NCI-H1417 (cell line): ENCODE measurements around the gene RHBDF2.

ENCODE experiments used
- DNase-seq, 3 experiments: peaks; one replicate each; lab custom pipeline; 2025; lab: John Stamatoyannopoulos, UW

RHBDF2 gene

DNA sequence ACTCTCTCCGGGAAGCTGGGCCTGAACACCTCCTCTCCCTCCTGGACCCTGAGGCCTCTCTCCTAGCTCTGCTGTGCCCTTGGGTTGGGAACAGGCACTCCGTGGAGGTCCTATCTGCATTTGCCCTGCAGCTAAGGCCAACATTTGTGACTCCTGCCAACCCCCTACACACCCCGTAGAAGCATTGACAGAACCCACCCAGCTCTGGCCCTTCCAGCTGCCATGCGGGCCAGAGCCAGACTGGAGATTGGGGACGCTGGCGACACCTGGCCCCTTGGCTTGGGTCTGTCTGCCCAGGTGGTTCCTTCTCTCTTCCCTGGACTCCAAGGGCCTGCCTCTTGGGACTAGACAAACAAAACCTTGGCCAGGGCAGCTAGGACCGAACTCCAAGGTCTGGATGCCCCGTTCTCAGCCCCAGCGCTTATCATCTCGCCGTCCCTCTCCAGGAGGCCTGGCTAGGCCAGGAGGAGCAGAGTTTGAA is 644 bp upstream of the RHBDF2 start:
- DNase-seq, result no peak

DNA sequence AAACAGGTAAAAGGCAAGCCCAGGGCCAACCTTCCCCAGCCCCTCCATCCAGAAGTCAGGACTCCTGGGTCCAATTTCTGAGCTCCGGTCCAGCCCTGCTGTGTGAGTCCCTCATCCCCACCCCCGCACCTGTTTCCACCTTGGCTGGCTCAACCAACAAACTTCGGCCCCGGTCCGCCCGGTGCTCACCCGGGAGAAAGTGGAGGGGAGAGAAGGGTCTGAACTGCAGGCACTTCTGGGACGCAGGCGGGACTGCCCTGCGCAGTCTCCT is 541 bp downstream of the RHBDF2 start:
- DNase-seq, result no peak

DNA sequence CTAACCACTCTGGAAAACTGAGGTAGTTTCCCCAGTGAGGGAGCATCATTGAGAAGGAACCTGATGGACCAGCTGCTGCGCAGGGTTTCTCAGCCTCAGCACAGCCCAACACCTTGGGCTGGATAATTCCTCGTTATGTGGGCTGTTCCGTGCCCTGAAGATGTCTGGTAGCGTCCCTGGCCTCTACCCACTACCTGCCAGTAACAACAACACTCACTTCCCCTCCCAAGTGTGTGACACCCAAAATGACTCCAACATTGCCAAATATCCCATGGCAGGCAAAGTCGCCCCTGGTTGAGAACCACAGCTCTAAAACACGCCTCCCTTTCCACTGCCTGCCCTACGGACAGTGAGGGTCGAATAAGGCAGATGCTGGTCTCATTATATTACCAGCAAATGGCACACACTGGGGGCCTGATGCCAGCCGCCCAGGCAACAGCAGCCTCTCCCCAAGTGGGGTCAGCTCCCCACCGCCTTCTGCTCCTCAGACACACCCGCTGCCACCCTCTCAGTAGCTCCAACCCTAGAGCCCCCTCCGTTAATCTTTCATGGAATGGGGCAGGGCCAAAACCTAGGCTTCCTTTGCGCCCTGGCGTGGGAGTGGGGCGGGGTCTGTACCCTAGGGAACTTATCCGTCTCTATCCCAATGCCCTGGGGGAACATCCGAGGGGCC is 1.0 kb downstream of the RHBDF2 start:
- no peak for DNase-seq

DNA sequence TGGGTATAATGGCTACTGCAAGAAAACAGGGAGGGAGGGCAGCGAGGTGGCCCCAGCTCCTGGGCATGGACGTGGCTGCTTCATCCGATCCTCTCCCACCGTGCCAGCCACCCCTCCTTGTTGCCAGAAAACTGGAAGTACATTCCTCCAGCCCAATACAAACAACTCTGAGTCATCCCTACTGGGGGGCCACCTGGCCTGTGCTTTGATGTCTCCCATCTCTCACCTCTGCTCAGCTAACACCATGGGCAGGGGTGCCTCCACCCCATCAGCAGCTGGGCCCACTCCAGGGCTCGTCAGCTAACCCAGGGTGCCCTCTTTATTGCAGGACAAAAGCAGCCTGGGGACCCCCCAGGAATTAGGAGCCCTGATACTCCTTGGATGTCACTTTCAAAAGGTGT is 2.0 kb downstream of the RHBDF2 start:
- DNase-seq, result no peak

GRCh38 chr17:76498876-76499251 is 2.4 kb downstream of the RHBDF2 start:
- DNase-seq, result no peak

DNA sequence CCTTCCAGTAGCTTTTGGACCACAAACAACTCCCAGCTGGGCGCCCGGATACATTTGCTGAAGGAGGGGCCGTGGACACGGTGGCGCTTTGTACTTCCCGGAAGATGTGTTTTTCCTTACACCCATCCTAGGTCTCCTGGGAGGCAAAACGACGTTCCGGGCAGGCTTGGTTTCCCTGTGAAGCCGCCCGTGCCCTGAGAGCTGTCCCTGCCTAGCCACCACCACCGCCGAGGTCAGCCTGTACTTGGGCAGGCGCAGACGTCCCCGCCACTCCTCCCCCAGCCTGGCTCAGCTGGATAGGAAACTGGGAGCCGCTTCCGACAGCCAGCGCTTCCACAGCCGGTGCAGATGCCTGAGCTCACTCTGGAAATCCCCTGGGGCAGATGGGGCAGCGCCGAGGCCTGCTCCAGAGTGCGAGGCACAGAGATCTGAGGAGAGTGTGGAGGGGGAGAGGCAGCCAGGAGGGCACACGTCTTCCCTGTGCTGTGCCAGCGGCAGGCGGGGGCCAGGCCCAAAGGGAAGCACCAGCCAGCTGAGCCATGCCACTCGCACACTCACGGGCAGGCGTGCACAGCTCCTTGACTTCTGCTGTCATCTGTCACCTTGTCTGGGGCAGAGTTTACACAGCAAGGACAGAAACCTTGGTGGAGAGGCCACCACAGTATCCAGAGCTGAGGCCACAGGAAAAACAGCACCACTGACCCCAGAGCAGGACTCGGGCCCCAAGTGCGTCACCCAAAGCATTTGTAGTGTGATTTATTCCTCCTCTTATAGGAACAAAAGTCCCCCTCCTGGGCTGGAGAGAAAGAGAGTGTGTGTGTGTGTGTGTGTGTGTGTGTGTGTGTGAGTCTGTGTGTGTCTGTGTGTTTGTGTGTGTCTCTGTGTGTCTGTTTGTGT is 3.0 kb downstream of the RHBDF2 start:
- peak; percentile 68 to 83 (median 69) for DNase-seq

DNA sequence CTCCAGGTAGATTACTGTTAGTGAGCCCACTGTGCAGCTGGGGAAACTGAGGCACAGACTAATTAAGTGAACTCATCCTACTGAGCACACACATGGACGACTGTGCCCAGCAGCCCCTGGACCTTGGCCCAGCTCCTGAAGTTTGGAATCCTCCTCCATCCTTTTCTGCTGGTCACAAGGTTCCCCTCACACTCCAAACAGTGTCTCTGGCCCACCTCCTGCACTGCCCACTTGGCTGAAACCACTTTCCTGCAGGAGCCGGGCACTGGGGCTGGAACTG is 3.6 kb downstream of the RHBDF2 start:
- no peak for DNase-seq

GRCh38 chr17:76496464-76496863 is 4.8 kb downstream of the RHBDF2 start:
- DNase-seq, result no peak

GRCh38 chr17:76495663-76496400 is 5.4 kb downstream of the RHBDF2 start:
- DNase-seq, result peak in 1 of 3 experiments; percentile 13

DNA sequence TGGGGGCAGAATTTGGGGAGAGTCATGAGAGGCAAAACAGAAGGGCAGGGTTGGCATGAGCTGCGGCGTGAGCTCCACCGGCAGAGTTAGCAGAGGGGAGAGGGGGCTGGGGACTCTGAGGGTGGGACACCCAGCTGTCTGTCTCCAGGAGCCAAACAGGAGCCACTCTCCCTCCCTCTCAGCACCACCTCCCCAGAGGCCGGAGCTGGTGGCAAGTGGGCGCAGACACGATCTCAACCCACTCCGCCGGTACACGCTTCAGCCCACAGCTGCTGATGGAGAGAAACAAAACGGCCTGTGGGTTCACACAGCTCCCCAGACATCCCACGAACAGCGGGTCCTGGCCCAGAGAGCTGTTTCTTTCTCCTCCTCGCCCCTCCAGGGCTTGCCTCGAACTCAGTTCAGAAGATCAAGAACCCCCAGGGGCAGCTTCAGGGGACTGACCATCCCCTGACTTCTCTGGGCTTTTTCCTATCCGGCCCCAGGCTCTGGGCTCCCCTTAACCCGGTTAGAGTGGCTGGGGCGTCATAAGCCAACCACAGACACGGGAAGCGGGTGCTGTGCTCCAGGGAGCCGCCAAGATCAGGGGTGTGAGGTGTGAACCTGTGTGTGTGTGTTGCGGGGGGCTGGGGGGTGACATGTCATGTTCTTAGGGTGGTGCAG is 7.6 kb downstream of the RHBDF2 start:
- no peak for DNase-seq

- DNase-seq, result peak in 2 of 3 experiments; percentile 52 to 63
Observed at GRCh38 chr17:76492989-76493501, 8.2 kb downstream of the RHBDF2 start.

GRCh38 chr17:76492123-76492988 is 8.9 kb downstream of the RHBDF2 start:
- peak in 2 of 3 experiments; percentile 52 to 58 for DNase-seq

- no peak for DNase-seq
Observed at GRCh38 chr17:76491271-76492122, 9.7 kb downstream of the RHBDF2 start.

DNA sequence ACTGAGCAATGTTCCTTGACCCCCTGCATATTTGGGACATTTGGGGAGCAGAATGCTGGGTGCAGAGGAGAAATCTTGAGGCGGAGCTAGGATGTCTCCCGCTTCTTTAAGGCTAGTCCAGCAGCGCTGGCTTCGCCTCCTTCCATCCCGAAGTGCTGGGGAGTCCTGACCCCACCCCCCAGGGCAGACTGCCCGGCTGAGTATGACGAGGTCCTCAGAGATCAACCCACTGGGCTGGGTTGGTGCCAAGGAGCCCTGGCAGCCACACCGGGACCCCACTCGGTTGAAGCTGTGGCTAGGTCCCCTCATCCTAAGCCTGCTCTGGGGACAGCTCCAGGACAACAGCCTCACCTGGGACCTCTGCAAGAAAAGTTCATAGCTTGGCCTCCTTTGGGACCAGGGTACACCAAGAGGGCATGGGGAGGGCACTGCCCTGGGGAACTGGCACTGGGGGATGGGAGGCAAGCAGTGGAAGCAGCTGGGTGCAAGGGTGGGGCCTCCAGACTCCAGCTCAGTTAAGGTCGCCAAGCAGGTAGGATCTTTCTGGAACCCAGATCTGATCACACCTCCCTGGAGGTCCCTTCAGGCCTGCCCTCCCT is 11.0 kb downstream of the RHBDF2 start:
- DNase-seq, result no peak

DNA sequence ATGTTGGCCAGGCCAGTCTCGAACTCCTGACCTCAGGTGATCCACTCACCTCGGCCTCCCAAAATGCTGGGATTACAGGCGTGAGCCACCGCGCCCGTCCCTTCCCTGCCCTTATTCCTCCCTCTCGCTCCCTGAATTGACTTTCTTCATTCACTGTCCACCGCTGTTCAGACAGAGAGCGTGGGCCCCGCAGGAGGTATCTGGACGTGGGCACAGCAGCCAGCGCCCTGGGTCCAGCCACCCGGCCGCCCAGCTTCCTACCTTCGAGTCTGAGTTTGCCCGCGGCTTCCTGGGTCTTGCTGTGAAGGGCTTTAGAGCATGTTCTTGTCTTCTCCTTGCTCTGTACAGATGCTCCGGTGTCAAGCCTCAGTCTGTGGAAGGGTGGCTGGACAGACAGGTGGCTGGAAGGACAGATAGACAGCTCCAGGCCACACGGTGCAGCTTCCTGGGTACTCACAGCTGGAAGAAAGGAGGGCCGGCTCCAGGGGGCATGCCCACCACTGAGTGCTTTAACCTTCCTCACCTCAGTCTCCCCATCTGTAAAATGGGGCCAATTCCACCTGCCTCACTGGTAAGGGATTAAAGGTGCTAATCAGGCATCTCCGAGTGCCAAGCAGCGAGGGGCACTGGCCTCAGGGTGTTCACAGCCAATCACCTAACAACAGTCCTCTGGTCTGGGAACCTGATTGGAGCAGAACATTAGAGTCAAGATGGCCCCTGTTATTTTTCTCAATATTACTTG is 13.6 kb downstream of the RHBDF2 start:
- no peak for DNase-seq

DNA sequence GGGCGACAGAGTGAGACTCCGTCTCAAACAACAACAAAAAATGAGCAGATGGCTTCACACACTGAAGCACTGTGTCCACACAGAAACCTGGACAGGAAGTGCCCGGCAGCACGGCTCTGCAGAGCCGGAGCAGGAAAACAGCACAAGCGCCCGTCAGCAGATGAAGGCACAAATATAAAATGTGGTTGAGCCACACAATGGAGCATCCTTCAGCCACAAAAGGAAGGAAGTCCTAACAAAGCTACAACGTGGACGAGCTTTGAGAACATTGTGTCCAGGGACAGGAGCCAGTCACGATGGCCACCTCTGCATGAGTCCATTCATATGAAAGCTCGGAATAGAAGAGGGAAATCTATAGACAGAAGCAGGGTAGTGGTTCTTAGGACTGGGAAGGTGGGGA is 15.7 kb downstream of the RHBDF2 start:
- DNase-seq, result peak in 1 of 3 experiments; percentile 15

DNA sequence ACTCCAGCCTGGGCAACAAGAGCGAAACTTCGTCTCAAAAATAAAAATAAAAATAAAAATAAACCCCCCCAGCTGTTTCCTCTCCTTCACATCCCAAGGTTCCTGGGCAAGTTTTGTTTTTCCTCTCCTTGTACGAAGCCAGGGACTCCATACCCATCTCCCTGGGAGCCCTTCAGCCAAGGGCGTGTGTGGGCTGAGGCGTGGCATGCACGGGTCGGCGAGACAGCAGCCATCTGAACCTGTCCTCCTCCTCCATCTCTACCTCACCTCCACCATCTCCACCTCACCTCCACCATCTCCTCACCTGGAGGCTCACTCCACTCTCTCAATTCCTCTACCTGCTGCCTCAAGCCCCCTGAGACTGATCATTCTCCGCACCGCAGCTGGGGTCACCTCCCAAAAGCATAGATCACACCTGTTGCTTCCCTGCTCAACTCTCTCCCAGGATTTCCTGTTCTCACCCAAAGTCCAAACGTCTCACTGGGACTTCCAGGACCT is 16.9 kb downstream of the RHBDF2 start:
- no peak for DNase-seq

GRCh38 chr17:76481071-76481655 is 20.1 kb downstream of the RHBDF2 start:
- DNase-seq, result no peak

- peak in 1 of 3 experiments; percentile 12 for DNase-seq
Observed at GRCh38 chr17:76480632-76481031, 20.6 kb downstream of the RHBDF2 start.
